GM13976 (cell line): ENCODE data around the gene PREX1.

Experiments
- DNase-seq: peaks from one replicate; pipeline ENCODE4 v3.0.0; 2012; ENCODE audit warnings: low spot score
- CTCF ChIP-seq: IDR thresholded peaks from 2 replicates; pipeline ENCODE4 v1.5.1; 2012; ENCODE audit warnings: borderline replicate concordance, mild to moderate bottlenecking; ENCODE audit not compliant: insufficient read depth; ENCODE audit errors: extremely low read depth, missing control alignments, control extremely low read depth
- in situ Hi-C: fragments of 300-500 bp; cut with MboI; formaldehyde crosslinking; loops from one replicate; pipeline ENCODE4 v1.12.0; 2022; ENCODE audit warnings: low sequenced_read_pairs, mixed read lengths, inconsistent platforms; ENCODE audit not compliant: unreplicated experiment

PREX1 gene

GRCh38 chr20:48681873-48682426 lies 145.8 kb downstream of the PREX1 start:
- in situ Hi-C loops = no loop called here
- no peak for DNase-seq
- TF ChIP-seq CTCF = no peak

- no peak for TF ChIP-seq CTCF
- in situ Hi-C loops = no loop called here
- no peak for DNase-seq
These were observed 146.5 kb downstream of the PREX1 start for GRCh38 chr20:48681201-48681872.

- in situ Hi-C loops = no loop called here
- no peak for TF ChIP-seq CTCF
- no peak for DNase-seq
These were observed 147.1 kb downstream of the PREX1 start for GRCh38 chr20:48680650-48681049.

- in situ Hi-C loops = no loop called here
- DNase-seq = peak; percentile 55
- TF ChIP-seq CTCF = no peak
These were observed 148.2 kb downstream of the PREX1 start for GRCh38 chr20:48679599-48679998.

- no peak for TF ChIP-seq CTCF
- in situ Hi-C loops = no loop called here
These were observed 148.8 kb downstream of the PREX1 start for GRCh38 chr20:48679011-48679410.

GRCh38 chr20:48678421-48678820 lies 149.4 kb downstream of the PREX1 start:
- no peak for TF ChIP-seq CTCF
- in situ Hi-C loops = no loop called here
- no peak for DNase-seq

More at GRCh38 chr20:48679011-48679410, 148.8 kb downstream of the PREX1 start:
- no peak for DNase-seq

GRCh38 chr20:48676795-48677460 lies 150.9 kb downstream of the PREX1 start:
- in situ Hi-C loops = no loop called here
- no peak for DNase-seq
- TF ChIP-seq CTCF = no peak
